ENCODE data around the gene C1orf87. TPM values are rescaled to one million over a fixed set of nuclear protein-coding genes. Genes with fewer than 3 reads are reported as not detected.
A peak's percentile ranks its signal among the peaks of the same experiment; 100 is the strongest.

The C1orf87 gene
- total RNA-seq: not detected

GRCh38 chr1:60073605-60074278, at the start of gene C1orf87:
C1orf87 (minus strand) TSS chr1:60073770; CDS start chr1:60072643, 1,127 bp downstream.
- Histone ChIP-seq H3K27me3 (no peaks in the 10 kb centered on the region), H3K9me3 (no peaks in the 10 kb centered on the region), H3K27ac (no peak within 1 kb of the TSS), H3K9ac (ENCODE audit: low read depth in 2 of 2, low read length in 2 of 2) (no peak within 1 kb of the TSS), H3K36me3 (no peaks in the 10 kb centered on the region), H3K4me1 (no peaks in the 10 kb centered on the region), H3K4me3 (no peak within 1 kb of the TSS)
- intact Hi-C loops (cut with DNase I): no loop called here
- TF ChIP-seq CTCF (IDR thresholded peaks at IDR 0.05): no peak
- peak; percentile 79 for DNase-seq

- no peak for TF ChIP-seq CTCF (IDR thresholded peaks at IDR 0.05)
- DNase-seq: no peak
- H3K9me3 ChIP-seq: no peaks in the 10 kb centered on the region
Measured at GRCh38 chr1:60118085-60118484, 44.5 kb upstream of the C1orf87 start.

GRCh38 chr1:60114745-60115318, 41.3 kb upstream of the C1orf87 start:
- Histone ChIP-seq H3K4me1 (no peaks in the 10 kb centered on the region), H3K9ac (ENCODE audit: low read depth in 2 of 2, low read length in 2 of 2) (no peak overlapping the region), H3K27me3 (no peaks in the 10 kb centered on the region), H3K27ac (no peak overlapping the region), H3K4me3 (no peak overlapping the region), H3K36me3 (no peaks in the 10 kb centered on the region), H3K9me3 (no peaks in the 10 kb centered on the region)
- intact Hi-C loops (cut with DNase I): no loop called here
- no peak for TF ChIP-seq CTCF (IDR thresholded peaks at IDR 0.05)
- DNase-seq: no peak

More at GRCh38 chr1:60118085-60118484, 44.5 kb upstream of the C1orf87 start:
- Histone ChIP-seq H3K4me3 (no peak overlapping the region), H3K27me3 (no peaks in the 10 kb centered on the region), H3K27ac (no peak overlapping the region), H3K4me1 (no peaks in the 10 kb centered on the region), H3K36me3 (no peaks in the 10 kb centered on the region), H3K9ac (ENCODE audit: low read depth in 2 of 2, low read length in 2 of 2) (no peak overlapping the region)
- intact Hi-C loops (cut with DNase I): no loop called here

GRCh38 chr1:60113596-60113995, 40.0 kb upstream of the C1orf87 start:
- no peak overlapping the region for H3K27ac ChIP-seq
- intact Hi-C loops (cut with DNase I): no loop called here
- H3K9me3 ChIP-seq: no peaks in the 10 kb centered on the region
- H3K4me1 ChIP-seq: no peaks in the 10 kb centered on the region
- no peak for TF ChIP-seq CTCF (IDR thresholded peaks at IDR 0.05)
- no peaks in the 10 kb centered on the region for H3K27me3 ChIP-seq
- no peak overlapping the region for H3K4me3 ChIP-seq
- DNase-seq: no peak
- H3K9ac ChIP-seq (ENCODE audit: low read depth in 2 of 2, low read length in 2 of 2): no peak overlapping the region
- no peaks in the 10 kb centered on the region for H3K36me3 ChIP-seq

- intact Hi-C loops (cut with DNase I): no loop called here
- no peak overlapping the region for H3K9ac ChIP-seq (ENCODE audit: low read depth in 2 of 2, low read length in 2 of 2)
- no peaks in the 10 kb centered on the region for H3K9me3 ChIP-seq
- no peak overlapping the region for H3K27ac ChIP-seq
- no peaks in the 10 kb centered on the region for H3K27me3 ChIP-seq
- TF ChIP-seq CTCF (IDR thresholded peaks at IDR 0.05): no peak
- H3K36me3 ChIP-seq: no peaks in the 10 kb centered on the region
- no peaks in the 10 kb centered on the region for H3K4me1 ChIP-seq
- no peak overlapping the region for H3K4me3 ChIP-seq
- no peak for DNase-seq
Measured at GRCh38 chr1:60113028-60113427, 39.5 kb upstream of the C1orf87 start.

Data from colonic mucosa (tissue), 4 donors.